GM19395 (cell line): Measurements from ENCODE around the gene LAT.
"Not testable (repeated sequence)": the region's sequence is repeated elsewhere in the genome, so short reads cannot be mapped to it uniquely, and the experiment has no call there.

Source experiments
- ATAC-seq: cut with Tn5 transposase; IDR thresholded peaks from one replicate; pipeline ENCODE4 v1.9.1; 2021; ENCODE audit warnings: mild to moderate bottlenecking, moderate library complexity; ENCODE audit not compliant: unreplicated experiment

The LAT gene, protein sequence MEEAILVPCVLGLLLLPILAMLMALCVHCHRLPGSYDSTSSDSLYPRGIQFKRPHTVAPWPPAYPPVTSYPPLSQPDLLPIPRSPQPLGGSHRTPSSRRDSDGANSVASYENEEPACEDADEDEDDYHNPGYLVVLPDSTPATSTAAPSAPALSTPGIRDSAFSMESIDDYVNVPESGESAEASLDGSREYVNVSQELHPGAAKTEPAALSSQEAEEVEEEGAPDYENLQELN

DNA sequence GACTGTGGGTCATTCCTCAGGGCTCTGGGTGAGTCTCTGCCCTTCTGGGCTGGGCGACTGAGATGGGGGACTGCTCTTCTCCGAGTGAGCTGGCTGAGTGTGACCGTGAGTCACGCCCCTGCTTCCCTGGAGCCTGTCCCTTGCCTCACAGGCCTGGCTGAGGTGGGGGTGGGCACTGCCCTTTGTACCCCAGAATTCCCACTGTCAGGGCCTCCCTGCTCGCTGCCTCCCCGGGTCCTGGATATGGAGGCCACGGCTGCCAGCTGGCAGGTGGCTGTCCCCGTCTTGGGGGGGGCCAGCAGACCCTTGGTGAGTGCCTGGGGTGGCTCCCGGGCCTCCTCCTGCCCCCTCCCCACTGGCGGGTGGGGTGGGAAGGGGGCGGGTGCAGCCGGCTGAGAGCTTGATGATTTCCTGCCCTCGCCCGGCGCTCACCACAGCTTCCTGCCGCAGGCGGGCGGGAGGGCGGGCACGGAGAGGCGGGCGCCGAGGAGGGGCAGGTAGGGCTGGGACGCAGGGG lies at the start of gene LAT:
Gene LAT (plus strand): TSS at position 434 of the 517 bp plus-strand sequence. CDS start 366 bp downstream, outside the sequence.
- ATAC-seq = no peak

DNA sequence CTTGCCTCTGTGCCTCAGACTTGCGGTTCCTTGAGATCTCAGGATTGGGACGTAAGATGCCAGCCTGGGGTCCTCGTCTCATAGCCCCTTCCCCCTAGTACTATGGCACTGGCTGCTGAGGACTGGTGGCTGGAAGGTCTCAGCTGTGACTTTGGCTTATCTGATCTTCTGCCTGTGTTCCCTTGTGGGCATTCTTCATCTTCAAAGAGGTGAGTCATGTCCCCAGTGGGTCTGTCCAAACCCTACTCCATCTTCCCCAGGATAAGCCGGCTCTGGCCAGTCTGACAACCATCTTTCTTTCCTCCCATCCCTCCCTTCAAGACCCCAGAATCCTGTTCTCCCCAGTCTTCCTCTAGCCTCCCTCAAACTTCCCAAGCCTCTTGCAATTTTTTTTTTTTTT lies 49.5 kb upstream of the LAT start:
- no peak for ATAC-seq

DNA sequence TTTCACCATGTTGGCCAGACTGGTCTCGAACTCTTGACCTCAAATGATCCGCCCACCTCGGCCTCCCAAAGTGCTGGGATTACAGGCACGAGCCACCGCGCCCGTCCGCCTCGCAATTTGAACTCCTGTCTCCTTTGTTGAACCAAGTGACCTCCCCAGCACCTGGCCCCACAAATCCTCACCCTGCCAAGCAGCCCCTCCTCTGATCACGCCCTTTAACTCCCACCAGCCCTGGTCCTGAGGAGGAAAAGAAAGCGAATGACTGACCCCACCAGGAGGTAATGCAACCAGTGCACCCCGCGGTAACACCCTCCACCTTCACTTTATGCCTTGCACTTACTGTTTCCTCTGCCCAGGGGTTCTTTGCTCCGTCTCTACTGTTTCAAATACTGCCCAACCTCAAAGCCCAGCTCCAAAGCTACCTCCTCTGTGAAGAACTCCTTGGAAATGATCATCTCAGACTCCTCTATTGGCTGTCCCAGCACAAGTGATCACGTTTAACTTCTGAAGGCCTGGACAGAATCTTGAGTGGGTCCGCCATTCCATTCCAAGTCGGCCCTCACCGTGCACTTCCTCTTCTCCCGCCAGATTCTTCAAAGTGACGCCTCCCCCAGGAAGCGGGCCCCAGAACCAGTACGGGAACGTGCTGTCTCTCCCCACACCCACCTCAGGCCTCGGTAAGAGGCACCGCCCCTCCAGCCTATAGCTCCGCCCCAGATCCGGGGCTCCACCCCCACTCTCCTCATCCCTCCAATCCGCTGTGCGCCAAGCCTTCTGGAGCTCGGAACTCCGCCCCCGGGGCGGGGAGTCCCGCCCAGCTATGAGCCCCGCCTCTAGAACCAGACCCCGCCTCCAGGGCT lies 48.7 kb upstream of the LAT start:
- ATAC-seq = peak; percentile 62

DNA sequence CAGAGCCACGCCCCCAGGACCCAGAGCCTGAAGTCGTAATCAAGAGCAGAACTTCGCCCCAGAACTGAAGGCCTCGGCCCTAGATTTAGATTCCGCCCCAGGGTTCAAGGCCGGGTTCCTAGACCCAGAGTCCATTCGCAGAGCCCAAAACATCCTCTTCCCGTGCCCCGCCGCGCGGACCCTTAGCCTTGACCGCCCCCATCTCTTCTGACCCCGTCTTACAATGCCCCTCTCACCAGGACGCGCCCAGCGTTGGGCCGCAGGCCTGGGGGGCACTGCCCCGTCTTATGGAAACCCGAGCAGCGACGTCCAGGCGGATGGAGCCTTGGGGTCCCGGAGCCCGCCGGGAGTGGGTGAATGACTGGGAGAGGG lies 48.1 kb upstream of the LAT start:
- no peak for ATAC-seq

DNA sequence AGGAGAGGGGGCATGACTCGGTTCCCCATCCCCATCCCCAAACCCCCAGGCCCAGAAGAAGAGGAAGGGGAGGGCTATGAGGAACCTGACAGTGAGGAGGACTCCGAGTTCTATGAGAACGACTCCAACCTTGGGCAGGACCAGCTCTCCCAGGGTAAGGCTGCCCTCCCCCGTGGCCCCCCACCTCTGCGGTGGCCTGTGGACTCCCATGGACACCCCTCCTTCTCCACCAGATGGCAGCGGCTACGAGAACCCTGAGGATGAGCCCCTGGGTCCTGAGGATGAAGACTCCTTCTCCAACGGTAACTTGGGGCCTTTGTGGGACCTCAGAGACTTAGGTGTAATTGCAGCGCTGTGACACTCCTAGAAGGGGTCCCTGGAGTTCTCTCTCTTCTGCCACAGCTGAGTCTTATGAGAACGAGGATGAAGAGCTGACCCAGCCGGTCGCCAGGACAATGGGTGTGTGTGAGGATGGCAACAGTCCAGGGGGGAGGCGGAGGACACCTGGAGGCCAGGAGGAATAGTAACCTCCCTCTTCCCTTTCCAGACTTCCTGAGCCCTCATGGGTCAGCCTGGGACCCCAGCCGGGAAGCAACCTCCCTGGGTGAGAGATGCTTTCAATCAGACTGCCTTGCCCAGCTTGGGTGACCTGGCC lies 47.5 kb upstream of the LAT start:
- ATAC-seq = no peak

DNA sequence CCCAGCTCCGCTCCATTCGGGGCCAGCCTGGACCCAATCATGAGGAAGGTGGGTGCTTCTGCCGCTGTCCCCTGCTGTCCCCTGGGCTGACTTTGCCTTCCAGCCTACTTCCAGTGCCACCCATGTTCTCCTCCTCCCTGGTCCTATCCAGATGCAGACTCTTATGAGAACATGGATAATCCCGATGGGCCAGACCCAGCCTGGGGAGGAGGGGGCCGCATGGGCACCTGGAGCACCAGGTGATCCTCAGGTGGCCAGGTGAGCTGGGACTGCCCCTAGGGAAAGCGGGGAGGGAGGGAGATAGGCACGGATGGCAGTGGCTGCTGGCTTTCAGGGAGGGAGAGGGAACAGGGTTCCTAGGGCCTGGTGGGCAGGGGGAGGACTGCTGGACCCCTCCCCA lies 46.1 kb upstream of the LAT start:
- no peak for ATAC-seq

DNA sequence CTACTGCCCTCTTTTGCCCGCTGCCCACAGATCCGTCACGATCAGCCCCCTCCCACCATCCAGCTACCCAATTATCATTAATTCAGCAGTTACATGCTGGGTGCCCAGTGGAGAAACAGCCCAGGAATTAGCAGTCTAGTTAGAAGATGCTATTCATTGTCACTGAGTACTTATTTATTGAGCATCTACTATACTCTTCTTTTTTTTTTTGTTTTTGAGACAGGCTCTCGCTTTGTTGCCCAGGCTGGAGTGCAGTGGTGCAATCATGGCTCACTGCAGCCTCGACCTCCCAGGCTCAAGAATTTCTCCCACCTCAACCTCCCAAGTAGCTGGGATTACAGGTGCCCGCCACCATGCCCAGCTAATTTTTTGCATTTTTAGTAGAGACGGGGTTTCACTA lies 45.0 kb upstream of the LAT start:
- ATAC-seq = not testable (repeated sequence)

DNA sequence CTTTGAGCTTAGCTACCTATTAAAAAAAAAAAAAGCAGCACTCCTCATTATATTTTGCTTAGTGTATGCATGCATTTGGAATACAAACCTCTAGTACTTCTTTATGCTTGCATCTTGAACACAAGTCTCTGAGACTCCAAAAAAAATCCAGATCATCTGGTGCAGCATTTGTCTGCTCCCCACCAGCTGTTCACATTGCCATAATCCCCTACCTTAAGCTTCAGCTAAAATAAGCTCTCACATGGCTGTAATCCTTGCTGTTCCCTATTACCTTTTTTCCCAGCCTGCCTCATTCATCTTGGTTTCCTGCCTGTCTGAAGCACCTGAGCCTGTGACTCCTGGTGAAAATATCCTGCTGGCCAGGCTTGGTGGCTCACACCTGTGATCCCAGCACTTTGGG lies 41.6 kb upstream of the LAT start:
- ATAC-seq = no peak

DNA sequence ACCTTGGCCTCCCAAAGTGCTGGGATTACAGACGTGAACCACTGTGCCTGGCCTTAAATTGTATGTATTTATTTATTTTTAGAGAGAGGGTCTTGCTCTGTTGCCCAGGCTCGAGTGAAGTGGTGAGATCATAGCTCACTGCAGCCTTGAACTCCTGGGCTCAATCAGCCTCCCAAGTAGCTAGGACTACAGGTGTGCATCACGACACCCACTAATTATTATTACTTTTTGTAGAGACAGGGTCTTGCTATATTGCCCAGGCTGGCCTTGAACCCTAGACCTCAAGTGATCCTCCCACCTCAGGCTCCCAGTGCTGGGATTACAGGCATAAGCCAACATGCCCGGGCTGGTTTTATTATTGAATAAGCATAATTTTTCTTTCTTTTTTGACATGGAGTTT lies 38.2 kb upstream of the LAT start:
- ATAC-seq = no peak

DNA sequence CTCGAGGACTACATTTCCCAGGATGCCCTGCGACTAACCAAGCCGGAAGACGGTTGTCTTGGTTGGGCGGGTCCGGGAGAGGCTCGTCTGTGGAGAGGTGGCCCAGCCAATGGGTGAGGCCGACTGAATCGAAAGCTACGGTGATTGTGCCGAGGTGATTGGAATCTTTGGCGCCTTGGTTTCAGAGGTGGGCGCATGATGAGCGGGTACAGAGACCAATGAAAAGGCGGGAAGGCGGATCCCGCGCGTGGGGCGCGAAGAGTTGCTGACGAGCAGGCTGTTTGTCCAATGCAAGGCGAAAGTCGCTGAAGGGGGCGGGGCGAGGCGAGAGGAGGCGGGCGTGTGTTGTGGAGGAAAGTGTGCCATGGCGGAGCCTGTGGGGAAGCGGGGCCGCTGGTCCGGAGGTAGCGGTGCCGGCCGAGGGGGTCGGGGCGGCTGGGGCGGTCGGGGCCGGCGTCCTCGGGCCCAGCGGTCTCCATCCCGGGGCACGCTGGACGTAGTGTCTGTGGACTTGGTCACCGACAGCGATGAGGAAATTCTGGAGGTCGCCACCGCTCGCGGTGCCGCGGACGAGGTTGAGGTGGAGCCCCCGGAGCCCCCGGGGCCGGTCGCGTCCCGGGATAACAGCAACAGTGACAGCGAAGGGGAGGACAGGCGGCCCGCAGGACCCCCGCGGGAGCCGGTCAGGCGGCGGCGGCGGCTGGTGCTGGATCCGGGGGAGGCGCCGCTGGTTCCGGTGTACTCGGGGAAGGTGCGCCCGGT lies 34.0 kb upstream of the LAT start, which contains the start of gene NFATC2IP:
Gene NFATC2IP (plus strand): TSS at position 290 of the 762 bp plus-strand sequence. CDS start 75 bp downstream, at position 365.
- peak; percentile 97 for ATAC-seq

DNA sequence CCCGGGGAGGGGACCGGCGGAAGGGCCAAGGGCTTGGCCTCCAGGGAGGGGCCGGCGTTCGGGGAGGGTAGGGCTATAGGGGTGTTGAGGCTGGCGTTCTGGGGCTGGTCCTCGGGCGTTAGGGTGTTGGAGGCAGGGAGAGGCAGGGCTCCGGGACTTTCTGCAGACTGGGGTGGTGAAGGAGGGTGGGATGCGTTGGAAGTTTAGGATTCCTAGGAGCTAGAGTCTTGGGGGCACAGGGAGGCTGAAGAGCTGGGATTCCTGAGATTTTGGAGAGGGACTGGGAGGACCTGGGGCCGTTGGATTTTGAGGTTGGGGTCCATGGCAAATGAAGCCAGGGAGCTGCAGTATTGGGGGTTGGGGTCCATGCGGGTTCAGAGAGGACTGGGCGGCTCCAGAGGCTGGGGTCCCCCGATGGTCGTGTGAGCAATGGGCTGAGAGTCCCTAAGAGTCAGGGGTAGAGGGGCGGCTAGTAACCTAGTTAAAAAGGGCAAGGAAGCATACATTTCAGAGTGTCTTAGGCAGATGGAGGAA lies 33.4 kb upstream of the LAT start:
- ATAC-seq = no peak

DNA sequence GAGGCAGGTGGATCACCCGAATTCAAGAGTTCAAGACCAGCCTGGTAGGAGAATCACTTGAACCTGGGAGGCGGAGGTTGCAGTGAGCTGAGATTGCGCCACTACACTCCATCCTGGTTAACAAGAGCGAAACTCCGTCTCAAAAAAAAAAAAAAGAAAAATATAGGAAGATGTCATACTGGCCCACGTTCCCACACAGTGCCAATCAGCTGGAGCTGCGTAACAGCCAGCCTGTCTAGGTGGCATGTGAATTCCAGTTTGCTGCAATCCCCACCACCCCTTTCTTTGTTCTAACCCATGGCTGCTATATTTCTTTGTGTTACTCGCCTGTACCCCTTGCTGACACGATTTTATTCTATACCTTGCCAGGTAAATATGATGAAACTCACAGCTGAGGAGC lies 26.6 kb upstream of the LAT start:
- ATAC-seq = no peak

DNA sequence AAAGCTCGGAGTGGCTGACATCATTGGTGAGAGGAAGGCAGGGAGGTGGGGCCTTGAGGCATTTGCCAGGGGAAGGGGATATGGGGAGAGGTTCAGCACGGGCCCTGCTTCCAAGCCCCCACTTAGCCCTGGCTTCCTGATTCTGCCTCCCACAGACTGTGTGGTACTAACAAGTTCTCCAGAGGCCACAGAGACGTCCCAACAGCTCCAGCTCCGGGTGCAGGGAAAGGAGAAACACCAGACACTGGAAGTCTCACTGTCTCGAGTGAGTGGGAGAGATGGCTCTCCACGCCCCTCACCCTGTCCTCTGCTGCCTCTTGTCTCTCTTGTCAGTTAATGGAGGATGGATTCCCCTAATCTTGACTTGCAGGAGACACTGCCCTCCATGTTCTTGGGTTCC lies 26.0 kb upstream of the LAT start:
- no peak for ATAC-seq

DNA sequence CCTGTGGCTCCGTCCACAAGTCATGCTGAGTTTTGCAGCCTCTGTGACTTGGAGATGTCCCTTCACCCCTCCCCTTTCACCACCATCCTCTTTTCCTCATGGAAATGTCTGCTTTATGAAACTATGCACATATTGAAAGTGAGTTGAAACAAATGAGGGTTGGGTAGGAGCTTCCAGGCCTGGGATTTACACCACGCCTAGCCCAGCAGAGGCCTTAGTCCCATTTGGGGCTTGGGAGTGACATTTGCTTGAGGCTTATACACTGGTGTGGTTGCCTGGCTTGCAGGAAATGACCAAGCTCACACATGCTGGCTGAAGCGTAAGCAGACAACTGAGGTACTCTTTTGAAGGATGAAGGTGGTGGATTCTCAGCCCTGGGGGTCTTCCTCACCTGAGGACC lies 20.8 kb upstream of the LAT start:
- ATAC-seq = no peak

DNA sequence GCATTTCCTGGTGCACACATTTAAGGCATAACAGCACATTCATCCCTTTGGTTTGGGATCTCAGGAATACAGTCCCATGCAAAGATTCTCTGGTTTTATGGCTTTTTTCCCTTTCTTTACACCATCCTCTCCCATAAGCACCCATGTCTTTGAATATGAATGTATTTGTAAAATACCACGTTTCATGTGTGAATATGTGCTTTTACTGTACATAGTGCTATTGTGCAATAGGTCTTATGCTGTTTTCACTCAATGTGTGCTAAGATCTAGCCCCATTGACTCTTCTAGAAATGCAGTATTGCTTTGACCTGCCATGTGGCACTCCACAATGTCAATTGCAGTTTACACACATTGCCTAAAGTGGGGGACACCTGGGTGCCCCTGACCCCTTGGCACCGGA lies 20.4 kb upstream of the LAT start:
- no peak for ATAC-seq

DNA sequence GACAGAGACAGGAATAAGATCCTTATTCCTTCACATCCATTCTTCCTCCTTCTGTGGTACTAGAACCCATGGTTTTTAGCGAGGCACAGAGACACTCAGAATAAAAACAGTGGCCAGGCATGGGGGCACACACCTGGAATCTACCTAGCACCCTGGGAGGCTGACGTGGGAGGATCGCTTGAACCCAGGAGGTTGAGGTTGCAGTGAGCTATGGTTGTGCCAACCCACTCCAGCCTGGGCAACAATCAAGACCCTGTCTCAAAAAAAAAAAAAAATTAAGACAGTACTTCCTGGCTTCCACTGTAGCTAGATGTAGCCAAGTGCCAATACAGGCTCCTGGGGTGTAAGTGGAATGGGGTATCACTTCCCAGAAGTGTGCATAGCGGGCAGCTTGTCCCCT lies 17.7 kb upstream of the LAT start:
- ATAC-seq = no peak

DNA sequence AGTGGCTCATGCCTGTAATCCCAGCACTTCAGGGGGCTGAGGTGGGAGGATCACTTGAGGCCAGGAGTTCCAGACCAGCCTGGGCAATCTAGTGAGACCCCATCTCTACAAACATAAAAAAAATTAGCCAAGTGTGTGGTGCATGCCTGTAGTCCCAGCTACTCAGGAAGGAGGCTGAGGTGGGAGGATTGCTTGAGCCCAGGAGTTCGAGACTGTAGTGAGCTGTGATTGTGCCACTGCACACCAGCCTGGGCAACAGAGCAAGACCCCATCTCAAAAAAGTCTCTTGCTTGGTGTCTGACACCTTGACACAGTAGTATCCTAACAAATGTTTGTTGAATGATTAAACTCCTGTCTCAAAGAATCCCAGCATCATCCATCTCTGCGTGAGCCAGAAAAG lies 15.2 kb upstream of the LAT start:
- ATAC-seq = not testable (repeated sequence)

DNA sequence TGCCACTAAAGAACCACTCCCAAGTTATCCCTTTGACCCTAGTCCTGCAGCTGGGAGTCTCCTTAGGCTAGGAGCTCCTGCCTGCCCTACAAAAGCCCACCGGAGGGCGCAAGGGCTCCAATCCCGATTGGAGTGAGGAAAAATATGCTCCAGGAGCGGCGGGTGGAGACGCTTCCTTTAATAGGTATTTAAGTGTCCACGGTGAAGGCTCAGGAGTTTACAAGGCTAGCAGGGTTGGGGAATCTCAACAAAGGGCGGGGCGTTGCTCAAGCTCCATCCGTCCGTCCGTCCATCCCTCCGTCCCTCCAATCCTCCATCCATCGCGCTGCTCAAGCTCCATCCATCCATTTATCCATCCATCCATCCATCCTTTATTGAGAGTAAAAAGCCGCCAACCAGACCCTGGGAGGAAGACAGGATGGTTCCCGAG lies 10.8 kb upstream of the LAT start:
- peak; percentile 21 for ATAC-seq

DNA sequence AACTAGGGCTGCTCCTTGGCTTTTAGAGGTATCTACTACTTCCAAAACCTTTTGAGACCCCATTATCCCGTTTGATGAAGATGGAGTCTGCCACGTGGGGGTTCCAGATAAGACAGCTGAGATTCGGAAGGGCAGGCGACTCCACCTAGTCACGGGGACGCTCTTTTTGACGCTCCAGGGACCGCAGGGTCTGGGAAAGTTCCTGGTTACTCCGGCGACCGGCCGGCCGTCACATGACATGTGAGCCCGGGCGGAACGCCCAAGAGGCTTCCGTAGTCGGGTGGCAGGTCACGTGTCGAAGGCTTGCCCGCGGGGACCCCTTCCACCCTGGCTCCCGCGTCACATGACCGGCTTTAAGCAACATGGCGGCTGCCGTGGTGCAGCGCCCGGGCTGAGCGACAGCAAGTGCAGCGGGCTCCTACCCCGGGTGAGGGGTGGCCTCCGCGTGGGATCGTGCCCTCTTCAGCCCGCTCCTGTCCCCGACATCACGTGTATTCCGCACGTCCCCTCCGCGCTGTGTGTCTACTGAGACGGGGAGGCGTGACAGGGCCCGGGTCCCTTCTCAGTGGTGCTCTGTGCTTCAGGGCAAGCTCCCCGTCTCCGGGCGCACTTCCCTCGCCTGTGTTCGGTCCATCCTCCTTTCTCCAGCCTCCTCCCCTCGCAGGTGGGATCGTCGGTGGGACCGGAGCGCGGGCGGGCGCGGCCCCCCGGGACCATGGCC lies 10.3 kb upstream of the LAT start, which contains the start of gene SPNS1:
Gene SPNS1 (plus strand): TSS at position 342 of the 721 bp plus-strand sequence. CDS start 374 bp downstream, at position 716.
- ATAC-seq = peak; percentile 88

DNA sequence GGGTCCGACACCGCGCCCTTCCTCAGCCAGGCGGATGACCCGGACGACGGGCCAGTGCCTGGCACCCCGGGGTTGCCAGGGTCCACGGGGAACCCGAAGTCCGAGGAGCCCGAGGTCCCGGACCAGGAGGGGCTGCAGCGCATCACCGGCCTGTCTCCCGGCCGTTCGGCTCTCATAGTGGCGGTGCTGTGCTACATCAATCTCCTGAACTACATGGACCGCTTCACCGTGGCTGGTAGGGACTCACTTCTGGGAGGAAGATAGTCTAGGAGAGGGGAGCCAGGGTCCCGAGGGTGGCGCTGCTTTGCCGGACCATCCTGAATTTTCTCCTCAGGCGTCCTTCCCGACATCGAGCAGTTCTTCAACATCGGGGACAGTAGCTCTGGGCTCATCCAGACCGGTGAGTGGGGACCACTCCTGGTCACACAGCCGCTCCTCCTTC lies 9.7 kb upstream of the LAT start:
- ATAC-seq = no peak
